OCI-LY3 (cell line): ENCODE results near the gene GATAD2B.

ENCODE experiments used
- H2AFZ ChIP-seq: fragments of 200-600, 300-600 bp; shearing (Covaris generic); 2 replicates; pipeline ENCODE4 v1.6.0; 2014; ENCODE audit warnings: antibody characterized with exemption, low read depth, low read length
- H3K27ac ChIP-seq: fragments of 200-600, 300-600 bp; sonication (generic); 2 replicates; pipeline ENCODE4 v1.5.1; 2014; ENCODE audit warnings: mild to moderate bottlenecking, low read length, moderate library complexity, mixed read lengths
- H3K27me3 ChIP-seq: fragments of 200-600, 300-600 bp; sonication (generic); 2 replicates; pipeline ENCODE4 v1.6.1; 2014; ENCODE audit warnings: low read depth, low read length, mixed read lengths
- H3K36me3 ChIP-seq: fragments of 200-600, 300-600 bp; sonication (generic); replicated peaks from 2 replicates; pipeline ENCODE3; 2014; ENCODE audit warnings: low read depth, low read length, mixed read lengths
- H3K4me1 ChIP-seq: fragments of 300-600, 200-600 bp; sonication (generic); 2 replicates; pipeline ENCODE4 v1.6.1; 2014; ENCODE audit warnings: low read length, mixed read lengths
- H3K4me2 ChIP-seq: fragments of 200-600, 300-600 bp; sonication (generic); 2 replicates; pipeline ENCODE4 v1.6.1; 2014; ENCODE audit warnings: low read length, mixed read lengths
- H3K4me3 ChIP-seq: fragments of 300-600, 200-600 bp; sonication (generic); 2 replicates; pipeline ENCODE4 v1.5.1; 2014; ENCODE audit warnings: antibody characterized with exemption, mild to moderate bottlenecking, low read length, moderate library complexity
- H3K79me2 ChIP-seq: fragments of 300-600, 200-600 bp; shearing (Covaris generic); 2 replicates; pipeline ENCODE4 v1.6.1; 2014; ENCODE audit warnings: mild to moderate bottlenecking, low read length, mixed read lengths
- H3K9ac ChIP-seq: fragments of 300-600, 200-600 bp; shearing (Covaris generic); 2 replicates; pipeline ENCODE4 v1.6.0; 2014; ENCODE audit warnings: mild to moderate bottlenecking, low read length, moderate library complexity
- H3K9me3 ChIP-seq: fragments of 200-600, 300-600 bp; shearing (Covaris generic); 2 replicates; pipeline ENCODE4 v1.6.1; 2014; ENCODE audit warnings: low read length, mixed read lengths; ENCODE audit not compliant: insufficient read depth
- H4K20me1 ChIP-seq: fragments of 200-600, 300-600 bp; sonication (generic); 2 replicates; pipeline ENCODE4 v1.6.1; 2016; ENCODE audit warnings: low read length, mixed read lengths; ENCODE audit not compliant: insufficient read depth
- CTCF ChIP-seq: fragments of 200-600, 300-600 bp; sonication (generic); IDR thresholded peaks from 2 replicates; pipeline ENCODE4 v1.5.1; 2014; ENCODE audit warnings: antibody characterized with exemption, low read length, low read depth
- EZH2phosphoT487 ChIP-seq: fragments of 200-600 bp; shearing (Covaris generic); IDR thresholded peaks from 2 replicates; pipeline ENCODE4 v1.6.1; 2018; ENCODE audit warnings: antibody characterized with exemption, mixed run types, low read depth

The GATAD2B gene

GRCh38 chr1:153937331-153937730, 14.6 kb upstream of the GATAD2B start:
- Histone ChIP-seq H2AFZ (no peak overlapping the region), H3K36me3 (peaks cover 85% of the 10 kb centered on the region), H4K20me1 (no peaks in the 10 kb centered on the region; the same call in 1 of the 2 replicates), H3K4me3 (no peak overlapping the region), H3K9ac (no peak overlapping the region), H3K9me3 (no peaks in the 10 kb centered on the region), H3K27ac (no peak overlapping the region), H3K27me3 (no peaks in the 10 kb centered on the region), H3K4me2 (no peak overlapping the region), H3K79me2 (peaks cover under 1% of the 10 kb centered on the region; the same call in 1 of the 2 replicates), H3K4me1 (no peaks in the 10 kb centered on the region)
- TF ChIP-seq CTCF (no peak), EZH2phosphoT487 (no peak)

- Histone ChIP-seq H4K20me1 (no peaks in the 10 kb centered on the region; the same call in none of the 2 replicates), H3K9ac (no peak overlapping the region), H3K4me2 (no peak overlapping the region), H3K4me3 (no peak overlapping the region), H3K36me3 (peaks cover 80% of the 10 kb centered on the region), H2AFZ (no peak overlapping the region), H3K9me3 (no peaks in the 10 kb centered on the region), H3K4me1 (no peaks in the 10 kb centered on the region), H3K27ac (no peak overlapping the region), H3K27me3 (no peaks in the 10 kb centered on the region), H3K79me2 (no peaks in the 10 kb centered on the region)
- TF ChIP-seq EZH2phosphoT487 (no peak), CTCF (no peak)
Measured at GRCh38 chr1:153936011-153936802, 13.4 kb upstream of the GATAD2B start.

GRCh38 chr1:153934746-153935145, 12.0 kb upstream of the GATAD2B start:
- no peak overlapping the region for H3K9ac ChIP-seq
- no peaks in the 10 kb centered on the region for H3K4me1 ChIP-seq
- H3K4me2 ChIP-seq = no peak overlapping the region
- no peaks in the 10 kb centered on the region for H3K79me2 ChIP-seq
- no peaks in the 10 kb centered on the region; the same call in none of the 2 replicates for H4K20me1 ChIP-seq
- no peak overlapping the region for H3K27ac ChIP-seq
- H3K4me3 ChIP-seq = no peak overlapping the region
- H3K36me3 ChIP-seq = peaks cover 79% of the 10 kb centered on the region
- H3K9me3 ChIP-seq = no peaks in the 10 kb centered on the region
- TF ChIP-seq CTCF = no peak
- H3K27me3 ChIP-seq = no peaks in the 10 kb centered on the region
- no peak overlapping the region for H2AFZ ChIP-seq

GRCh38 chr1:153933955-153934354, 11.2 kb upstream of the GATAD2B start:
- H3K4me1 ChIP-seq = no peaks in the 10 kb centered on the region
- peaks cover 78% of the 10 kb centered on the region for H3K36me3 ChIP-seq
- no peak overlapping the region for H3K4me3 ChIP-seq
- no peak overlapping the region for H3K27ac ChIP-seq
- H3K4me2 ChIP-seq = no peak overlapping the region
- no peak overlapping the region for H2AFZ ChIP-seq
- no peak for TF ChIP-seq EZH2phosphoT487
- TF ChIP-seq CTCF = no peak
- H3K9me3 ChIP-seq = no peaks in the 10 kb centered on the region
- H3K27me3 ChIP-seq = no peaks in the 10 kb centered on the region
- no peaks in the 10 kb centered on the region for H3K79me2 ChIP-seq
- no peak overlapping the region for H3K9ac ChIP-seq
- no peaks in the 10 kb centered on the region; the same call in none of the 2 replicates for H4K20me1 ChIP-seq
